Measurements from ENCODE around the gene PTPRR. TPM values are rescaled to one million over a fixed set of nuclear protein-coding genes. Genes with fewer than 3 reads are reported as not detected.

The PTPRR gene
- total and polyA plus RNA-seq, 12 donors: 0.20 to 1.7 (median 0.74) TPM

DNA sequence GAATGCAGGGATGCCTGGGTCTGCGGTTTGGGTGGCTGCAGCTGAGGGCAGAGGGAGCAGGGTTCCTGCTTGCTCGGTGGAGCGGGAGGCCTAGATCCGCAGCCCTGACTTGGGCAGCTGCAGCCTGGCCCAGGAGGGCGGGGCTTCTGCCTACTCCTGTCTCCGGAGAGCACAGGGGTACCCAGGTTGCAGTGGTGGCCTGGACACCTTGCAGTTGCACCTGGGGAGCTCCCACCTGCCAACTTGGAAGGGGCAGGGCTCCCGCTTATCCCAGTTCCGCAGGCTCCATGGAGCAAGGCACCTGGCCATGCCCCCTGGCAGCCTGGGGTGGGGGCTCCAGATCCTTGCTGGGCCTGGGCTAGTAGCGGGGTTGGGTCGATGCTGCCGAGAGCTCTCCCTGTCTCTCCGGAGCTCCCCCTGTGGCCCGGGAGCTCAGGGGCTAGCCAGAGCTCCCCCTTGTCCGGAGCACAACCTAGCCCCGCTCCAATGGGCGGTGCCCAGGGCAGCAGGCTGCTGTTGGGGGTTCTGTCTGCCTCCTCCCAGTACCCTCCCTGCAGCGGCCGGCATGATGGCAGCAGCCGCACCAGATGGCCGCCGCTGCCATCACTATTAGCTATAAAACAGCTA, 136.4 kb downstream of the PTPRR start:
- no peaks in the 10 kb centered on the region for H3K36me3 ChIP-seq
- no peaks in the 10 kb centered on the region for H3K9me3 ChIP-seq
- intact Hi-C loops (cut with DNase I): no loop called here
- TF ChIP-seq, protein P1, sequence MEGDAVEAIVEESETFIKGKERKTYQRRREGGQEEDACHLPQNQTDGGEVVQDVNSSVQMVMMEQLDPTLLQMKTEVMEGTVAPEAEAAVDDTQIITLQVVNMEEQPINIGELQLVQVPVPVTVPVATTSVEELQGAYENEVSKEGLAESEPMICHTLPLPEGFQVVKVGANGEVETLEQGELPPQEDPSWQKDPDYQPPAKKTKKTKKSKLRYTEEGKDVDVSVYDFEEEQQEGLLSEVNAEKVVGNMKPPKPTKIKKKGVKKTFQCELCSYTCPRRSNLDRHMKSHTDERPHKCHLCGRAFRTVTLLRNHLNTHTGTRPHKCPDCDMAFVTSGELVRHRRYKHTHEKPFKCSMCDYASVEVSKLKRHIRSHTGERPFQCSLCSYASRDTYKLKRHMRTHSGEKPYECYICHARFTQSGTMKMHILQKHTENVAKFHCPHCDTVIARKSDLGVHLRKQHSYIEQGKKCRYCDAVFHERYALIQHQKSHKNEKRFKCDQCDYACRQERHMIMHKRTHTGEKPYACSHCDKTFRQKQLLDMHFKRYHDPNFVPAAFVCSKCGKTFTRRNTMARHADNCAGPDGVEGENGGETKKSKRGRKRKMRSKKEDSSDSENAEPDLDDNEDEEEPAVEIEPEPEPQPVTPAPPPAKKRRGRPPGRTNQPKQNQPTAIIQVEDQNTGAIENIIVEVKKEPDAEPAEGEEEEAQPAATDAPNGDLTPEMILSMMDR (IDR thresholded peaks at IDR 0.05): no peak
- H3K4me1 ChIP-seq: no peaks in the 10 kb centered on the region
- H3K27ac ChIP-seq: no peak overlapping the region
- whole genome bisulfite sequencing, 2 donors: 93 to 94% methylated on average over 21 of the region's 21 CpGs
- ATAC-seq (no peak), DNase-seq (no peak)
- H3K4me3 ChIP-seq: no peak overlapping the region
- H3K27me3 ChIP-seq: no peaks in the 10 kb centered on the region

DNA sequence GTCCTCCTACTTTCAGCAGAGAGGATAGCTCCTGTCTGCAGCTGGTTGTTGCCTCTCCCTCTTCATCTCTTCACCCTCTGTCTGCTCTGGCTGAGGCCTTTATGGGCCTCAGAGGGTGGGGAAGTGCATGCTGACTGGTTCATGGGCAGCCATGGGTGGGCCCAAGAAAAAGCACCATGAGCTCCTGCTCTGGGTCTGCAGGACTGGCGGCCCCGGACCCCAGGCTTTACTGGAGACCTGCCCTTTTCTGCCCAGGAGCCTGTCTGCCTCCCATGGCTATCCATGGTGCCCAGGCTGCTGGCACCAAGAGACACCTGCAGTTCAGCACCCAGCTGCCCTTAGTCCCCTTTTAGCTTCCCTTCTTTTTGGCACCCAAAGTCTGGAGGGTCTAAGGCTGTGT, 137.1 kb downstream of the PTPRR start:
- ATAC-seq (no peak), DNase-seq (no peak)
- Histone ChIP-seq H3K4me3 (no peak overlapping the region), H3K4me1 (no peaks in the 10 kb centered on the region), H3K27me3 (no peaks in the 10 kb centered on the region), H3K27ac (no peak overlapping the region), H3K36me3 (no peaks in the 10 kb centered on the region), H3K9me3 (no peaks in the 10 kb centered on the region)
- WGBS, 2 donors: 93 to 95% methylated on average over 2 of the region's 2 CpGs
- intact Hi-C loops (cut with DNase I): no loop called here
- TF ChIP-seq, protein P1 (IDR thresholded peaks at IDR 0.05): no peak

DNA sequence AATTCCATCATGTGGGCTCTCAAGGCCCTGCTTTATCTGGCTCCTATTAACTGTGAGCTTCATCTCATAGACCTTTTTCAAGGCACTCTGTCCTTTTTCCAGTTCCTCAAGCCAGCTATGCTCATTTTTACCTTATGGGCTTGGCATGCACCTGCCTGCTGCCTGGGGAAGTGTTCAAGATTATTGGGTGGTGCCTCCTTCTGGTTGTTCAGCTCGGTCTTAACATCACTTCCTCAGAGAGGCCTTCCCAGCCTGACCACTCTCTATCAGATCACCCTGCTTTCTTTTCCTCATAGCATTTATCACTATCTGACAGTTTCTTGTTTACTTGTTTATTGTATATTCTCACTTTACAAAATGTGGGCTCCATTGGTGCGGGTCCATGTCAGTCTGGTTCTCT, 141.3 kb downstream of the PTPRR start:
- WGBS, 2 donors: 92% methylated on average over 2 of the region's 2 CpGs
- Histone ChIP-seq H3K27ac (no peak overlapping the region), H3K4me3 (no peak overlapping the region), H3K36me3 (no peaks in the 10 kb centered on the region), H3K4me1 (no peaks in the 10 kb centered on the region), H3K27me3 (no peaks in the 10 kb centered on the region), H3K9me3 (no peaks in the 10 kb centered on the region)
- DNase-seq (no peak), ATAC-seq (no peak)
- intact Hi-C loops (cut with DNase I): no loop called here
- TF ChIP-seq, protein P1 (IDR thresholded peaks at IDR 0.05): no peak

DNA sequence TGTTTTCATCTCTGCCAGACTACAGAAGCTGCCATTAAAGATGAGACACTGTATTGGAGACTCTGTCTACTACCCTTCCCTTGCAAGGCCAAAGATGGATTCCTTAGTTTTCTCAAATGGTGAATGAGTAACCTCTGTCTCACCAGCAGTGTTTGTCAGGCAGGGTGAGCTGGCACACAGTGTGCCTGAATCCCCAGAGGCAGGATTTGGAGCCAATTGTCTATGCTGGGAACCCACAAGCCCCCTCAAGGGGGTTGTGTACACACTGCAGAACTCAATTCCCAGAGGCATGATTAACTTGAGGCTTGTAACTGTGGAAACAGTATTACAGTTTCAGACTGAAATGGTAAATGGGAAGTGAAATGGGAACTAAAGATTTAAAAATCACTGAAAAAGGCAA, 146.5 kb downstream of the PTPRR start:
- ATAC-seq: no peak
- no peaks in the 10 kb centered on the region for H3K4me1 ChIP-seq
- TF ChIP-seq, protein P1 (IDR thresholded peaks at IDR 0.05): no peak

More for the DNA sequence above, 146.5 kb downstream of the PTPRR start:
- Histone ChIP-seq H3K36me3 (no peaks in the 10 kb centered on the region), H3K4me3 (no peak overlapping the region), H3K27ac (no peak overlapping the region), H3K9me3 (no peaks in the 10 kb centered on the region), H3K27me3 (no peaks in the 10 kb centered on the region)
- intact Hi-C loops (cut with DNase I): no loop called here
- no peak for DNase-seq

Data from heart right ventricle (tissue), 16 donors.